Measurements from ENCODE around the gene MAS1L. TPM values are rescaled to one million over a fixed set of nuclear protein-coding genes. Genes with fewer than 3 reads are reported as not detected.

MAS1L gene
- total and polyA plus RNA-seq, 5 donors, result not detected

- 75% methylated on average over 4 of the region's 4 CpGs for WGBS
- no peaks in the 10 kb centered on the region for H3K4me1 ChIP-seq (ENCODE audit: control insufficient read depth, insufficient read depth, low read length)
- no peak overlapping the region for H3K4me3 ChIP-seq (ENCODE audit: low read length)
- intact Hi-C loops (cut with DNase I), result no loop called here
- no peaks in the 10 kb centered on the region for H3K9me3 ChIP-seq (ENCODE audit: control insufficient read depth, low read length)
- H3K27ac ChIP-seq (ENCODE audit: low read length), result no peak overlapping the region
- no peaks in the 10 kb centered on the region for H3K27me3 ChIP-seq (ENCODE audit: control insufficient read depth, insufficient read depth)
- no peak for DNase-seq
- no peak for ATAC-seq
Observed at GRCh38 chr6:29496961-29497360, 9.2 kb upstream of the MAS1L start.

DNA sequence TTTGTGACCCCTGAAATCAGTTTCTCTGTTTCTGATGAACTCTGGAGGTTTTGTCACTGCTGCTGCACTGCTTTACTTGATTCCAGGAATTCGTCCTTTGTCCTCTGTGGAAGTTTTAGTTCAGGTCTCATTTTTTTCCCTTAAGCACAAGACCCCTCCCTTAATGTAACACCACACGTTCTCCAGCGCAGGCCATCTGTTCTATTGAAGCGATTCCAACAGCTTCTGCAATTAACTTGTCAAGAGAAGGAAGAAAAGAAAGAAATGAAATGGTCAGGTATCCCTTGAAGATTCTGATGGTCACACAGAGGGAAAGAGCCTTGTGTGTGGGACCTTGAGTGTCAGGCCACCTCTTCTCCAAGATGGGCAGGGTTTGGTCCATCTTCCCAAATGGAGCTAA, 7.8 kb upstream of the MAS1L start:
- Histone ChIP-seq H3K27me3 (ENCODE audit: control insufficient read depth, insufficient read depth) (no peaks in the 10 kb centered on the region), H3K4me3 (ENCODE audit: low read length) (no peak overlapping the region), H3K9me3 (ENCODE audit: control insufficient read depth, low read length) (no peaks in the 10 kb centered on the region), H3K27ac (ENCODE audit: low read length) (no peak overlapping the region), H3K4me1 (ENCODE audit: control insufficient read depth, insufficient read depth, low read length) (no peaks in the 10 kb centered on the region)
- intact Hi-C loops (cut with DNase I), result no loop called here
- ATAC-seq, result no peak
- no peak for DNase-seq
- WGBS, result 63% methylated on average over 4 of the region's 4 CpGs

GRCh38 chr6:29494131-29494530, 6.4 kb upstream of the MAS1L start:
- WGBS, result 68% methylated on average over 2 of the region's 2 CpGs
- H3K9me3 ChIP-seq (ENCODE audit: control insufficient read depth, low read length), result no peaks in the 10 kb centered on the region
- H3K4me1 ChIP-seq (ENCODE audit: control insufficient read depth, insufficient read depth, low read length), result no peaks in the 10 kb centered on the region
- H3K27me3 ChIP-seq (ENCODE audit: control insufficient read depth, insufficient read depth), result no peaks in the 10 kb centered on the region
- DNase-seq (no peak), ATAC-seq (no peak)
- H3K27ac ChIP-seq (ENCODE audit: low read length), result no peak overlapping the region
- intact Hi-C loops (cut with DNase I), result no loop called here
- H3K4me3 ChIP-seq (ENCODE audit: low read length), result no peak overlapping the region

DNA sequence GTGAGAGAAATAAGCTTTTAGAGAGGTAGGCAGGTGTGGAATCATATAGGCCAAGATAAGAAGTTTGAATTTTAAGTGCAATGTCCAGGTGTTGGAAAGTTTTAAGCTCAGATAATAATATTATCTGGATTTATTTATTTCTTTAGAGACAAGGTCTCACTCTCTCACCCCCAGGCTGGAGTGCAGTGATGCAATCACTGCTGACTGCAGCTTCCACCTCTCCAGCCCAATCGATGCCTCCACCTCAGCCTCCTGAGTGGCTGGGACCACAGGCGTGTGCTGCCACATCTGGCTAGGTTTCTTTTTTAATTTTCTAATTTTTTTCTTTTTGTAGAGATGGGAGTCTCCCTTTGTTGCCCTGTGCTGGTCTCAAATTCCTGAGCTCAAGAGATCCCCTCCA, 5.5 kb upstream of the MAS1L start:
- Histone ChIP-seq H3K27ac (ENCODE audit: low read length) (no peak overlapping the region), H3K27me3 (ENCODE audit: control insufficient read depth, insufficient read depth) (no peaks in the 10 kb centered on the region), H3K4me3 (ENCODE audit: low read length) (no peak overlapping the region), H3K4me1 (ENCODE audit: control insufficient read depth, insufficient read depth, low read length) (no peaks in the 10 kb centered on the region), H3K9me3 (ENCODE audit: control insufficient read depth, low read length) (no peaks in the 10 kb centered on the region)
- DNase-seq (no peak), ATAC-seq (no peak)
- WGBS, result 63% methylated on average over 2 of the region's 2 CpGs
- intact Hi-C loops (cut with DNase I), result no loop called here

- Histone ChIP-seq H3K27ac (ENCODE audit: low read length) (no peak overlapping the region), H3K9me3 (ENCODE audit: control insufficient read depth, low read length) (no peaks in the 10 kb centered on the region), H3K4me3 (ENCODE audit: low read length) (no peak overlapping the region), H3K4me1 (ENCODE audit: control insufficient read depth, insufficient read depth, low read length) (no peaks in the 10 kb centered on the region), H3K27me3 (ENCODE audit: control insufficient read depth, insufficient read depth) (no peaks in the 10 kb centered on the region)
- no peak for ATAC-seq
- no peak for DNase-seq
- WGBS, result 69% methylated on average over 4 of the region's 4 CpGs
- intact Hi-C loops (cut with DNase I), result no loop called here
Observed at GRCh38 chr6:29491574-29491973, 3.8 kb upstream of the MAS1L start.

- intact Hi-C loops (cut with DNase I), result no loop called here
Observed at GRCh38 chr6:29490552-29490951, 2.8 kb upstream of the MAS1L start.

DNA sequence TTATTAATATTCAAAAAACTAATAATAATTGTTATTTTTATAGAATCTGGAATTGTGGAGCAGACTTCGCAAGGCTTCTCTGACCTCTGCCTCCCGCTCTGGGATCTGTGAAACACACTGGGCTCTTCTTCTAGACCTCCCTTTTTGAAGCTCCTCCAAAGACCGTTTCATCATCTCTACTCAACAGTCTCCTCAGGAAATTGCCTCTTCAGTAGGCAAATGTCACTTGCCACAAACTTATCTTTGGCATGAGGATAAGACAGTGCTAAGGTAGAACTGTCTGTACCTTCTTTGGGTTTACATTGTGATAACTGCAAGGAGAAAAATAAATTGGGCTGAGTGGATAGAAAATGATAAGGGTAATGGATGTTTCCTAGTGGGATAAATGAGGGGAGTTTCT, 2.3 kb upstream of the MAS1L start:
- DNase-seq, result no peak
- no peaks in the 10 kb centered on the region for H3K27me3 ChIP-seq (ENCODE audit: control insufficient read depth, insufficient read depth)
- 72% methylated on average over 3 of the region's 3 CpGs for WGBS
- intact Hi-C loops (cut with DNase I), result no loop called here
- no peaks in the 10 kb centered on the region for H3K4me1 ChIP-seq (ENCODE audit: control insufficient read depth, insufficient read depth, low read length)
- no peaks in the 10 kb centered on the region for H3K9me3 ChIP-seq (ENCODE audit: control insufficient read depth, low read length)
- no peak overlapping the region for H3K27ac ChIP-seq (ENCODE audit: low read length)
- H3K4me3 ChIP-seq (ENCODE audit: low read length), result no peak overlapping the region
- ATAC-seq, result no peak

More at GRCh38 chr6:29490552-29490951, 2.8 kb upstream of the MAS1L start:
- no peaks in the 10 kb centered on the region for H3K4me1 ChIP-seq (ENCODE audit: control insufficient read depth, insufficient read depth, low read length)
- no peaks in the 10 kb centered on the region for H3K27me3 ChIP-seq (ENCODE audit: control insufficient read depth, insufficient read depth)
- no peak overlapping the region for H3K4me3 ChIP-seq (ENCODE audit: low read length)
- H3K27ac ChIP-seq (ENCODE audit: low read length), result no peak overlapping the region
- no peak for DNase-seq
- H3K9me3 ChIP-seq (ENCODE audit: control insufficient read depth, low read length), result no peaks in the 10 kb centered on the region
- WGBS, result 62% methylated on average over 2 of the region's 2 CpGs
- no peak for ATAC-seq

GRCh38 chr6:29489286-29489685, 1.5 kb upstream of the MAS1L start:
- intact Hi-C loops (cut with DNase I), result no loop called here
- WGBS, result 90% methylated on average over 8 of the region's 8 CpGs
- no peak for DNase-seq
- Histone ChIP-seq H3K4me3 (ENCODE audit: low read length) (no peak overlapping the region), H3K9me3 (ENCODE audit: control insufficient read depth, low read length) (no peaks in the 10 kb centered on the region), H3K27ac (ENCODE audit: low read length) (no peak overlapping the region), H3K27me3 (ENCODE audit: control insufficient read depth, insufficient read depth) (no peaks in the 10 kb centered on the region), H3K4me1 (ENCODE audit: control insufficient read depth, insufficient read depth, low read length) (no peaks in the 10 kb centered on the region)
- no peak for ATAC-seq

DNA sequence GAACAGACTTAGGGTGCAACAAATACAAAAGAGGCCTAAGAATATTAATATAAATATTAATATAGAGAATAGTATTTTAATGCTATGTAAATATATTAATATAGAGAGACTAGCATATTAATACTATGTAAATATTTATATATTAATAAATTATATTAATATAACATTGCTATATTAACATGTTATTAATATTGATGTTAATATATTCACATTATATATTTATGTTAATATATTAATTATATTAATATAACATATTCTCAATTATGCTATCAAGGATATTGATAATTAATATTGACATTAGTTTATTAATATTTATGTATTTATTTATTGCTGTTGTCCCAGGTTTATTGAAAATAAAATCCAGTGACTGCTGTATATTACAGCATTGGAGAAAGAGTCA, 1.1 kb upstream of the MAS1L start:
- intact Hi-C loops (cut with DNase I), result no loop called here

GRCh38 chr6:29487131-29487530, 625 bp downstream of the MAS1L start:
- Histone ChIP-seq H3K4me1 (ENCODE audit: control insufficient read depth, insufficient read depth, low read length) (no peaks in the 10 kb centered on the region), H3K27me3 (ENCODE audit: control insufficient read depth, insufficient read depth) (no peaks in the 10 kb centered on the region), H3K4me3 (ENCODE audit: low read length) (no peak overlapping the region), H3K27ac (ENCODE audit: low read length) (no peak overlapping the region), H3K9me3 (ENCODE audit: control insufficient read depth, low read length) (no peaks in the 10 kb centered on the region)
- DNase-seq, result no peak
- 80% methylated on average over 5 of the region's 5 CpGs for WGBS
- no peak for ATAC-seq
- intact Hi-C loops (cut with DNase I), result no loop called here

More for the DNA sequence above, 1.1 kb upstream of the MAS1L start:
- no peaks in the 10 kb centered on the region for H3K4me1 ChIP-seq (ENCODE audit: control insufficient read depth, insufficient read depth, low read length)
- ATAC-seq (no peak), DNase-seq (no peak)
- H3K9me3 ChIP-seq (ENCODE audit: control insufficient read depth, low read length), result no peaks in the 10 kb centered on the region
- H3K27ac ChIP-seq (ENCODE audit: low read length), result no peak overlapping the region
- H3K27me3 ChIP-seq (ENCODE audit: control insufficient read depth, insufficient read depth), result no peaks in the 10 kb centered on the region
- no peak overlapping the region for H3K4me3 ChIP-seq (ENCODE audit: low read length)

DNA sequence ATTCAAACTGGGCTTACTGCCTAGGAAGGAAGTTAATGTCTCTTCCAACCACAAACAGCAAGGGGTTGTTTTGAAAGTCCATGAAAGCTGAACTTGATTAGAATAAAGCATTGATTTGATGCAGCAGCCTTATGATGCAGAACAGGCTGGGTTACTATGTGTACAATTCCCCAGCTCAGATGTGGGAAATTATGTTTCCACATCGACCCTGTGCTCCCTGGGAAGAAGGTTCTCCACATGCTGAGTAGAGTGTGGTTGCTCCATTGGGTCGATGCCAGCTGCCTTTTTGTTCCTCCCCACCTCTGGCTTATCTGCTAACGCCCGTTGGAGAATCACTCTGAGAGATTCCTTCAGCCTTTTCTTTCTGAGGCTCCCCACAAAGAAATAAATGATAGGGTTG, 1.2 kb downstream of the MAS1L start:
- intact Hi-C loops (cut with DNase I), result no loop called here
- Histone ChIP-seq H3K4me3 (ENCODE audit: low read length) (no peak overlapping the region), H3K4me1 (ENCODE audit: control insufficient read depth, insufficient read depth, low read length) (no peaks in the 10 kb centered on the region), H3K27me3 (ENCODE audit: control insufficient read depth, insufficient read depth) (no peaks in the 10 kb centered on the region), H3K27ac (ENCODE audit: low read length) (no peak overlapping the region), H3K9me3 (ENCODE audit: control insufficient read depth, low read length) (no peaks in the 10 kb centered on the region)
- DNase-seq (no peak), ATAC-seq (no peak)
- 39% methylated on average over 4 of the region's 4 CpGs for WGBS

DNA sequence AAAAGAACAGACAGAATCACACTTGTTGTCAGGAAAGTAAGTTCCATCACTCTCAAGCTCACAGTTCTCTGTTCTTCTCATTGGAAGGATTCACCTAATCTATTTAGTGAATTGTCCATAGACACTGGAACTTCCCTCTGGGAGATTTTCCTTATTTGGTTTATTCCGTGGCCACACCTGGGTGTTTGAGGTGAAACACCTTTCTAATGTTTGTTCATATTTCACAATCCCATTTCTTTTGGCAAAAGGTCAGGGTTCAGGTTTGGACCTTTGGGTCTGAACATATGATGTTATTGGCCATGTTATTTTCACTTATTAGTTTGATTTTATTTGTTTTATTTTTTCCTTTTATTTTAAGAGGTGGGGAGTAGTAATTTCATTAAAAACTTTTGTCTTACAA, 4.0 kb downstream of the MAS1L start:
- no peak overlapping the region for H3K27ac ChIP-seq (ENCODE audit: low read length)
- 68% methylated on average over 1 of the region's 1 CpG for WGBS
- no peaks in the 10 kb centered on the region for H3K9me3 ChIP-seq (ENCODE audit: control insufficient read depth, low read length)
- H3K4me3 ChIP-seq (ENCODE audit: low read length), result no peak overlapping the region
- DNase-seq (no peak), ATAC-seq (no peak)
- H3K27me3 ChIP-seq (ENCODE audit: control insufficient read depth, insufficient read depth), result no peaks in the 10 kb centered on the region
- H3K4me1 ChIP-seq (ENCODE audit: control insufficient read depth, insufficient read depth, low read length), result no peaks in the 10 kb centered on the region
- intact Hi-C loops (cut with DNase I), result no loop called here
